ENCODE results near the gene NOL12. TPM values are rescaled to one million over a fixed set of nuclear protein-coding genes. Genes with fewer than 3 reads are reported as not detected.
"Not testable (repeated sequence)": the region's sequence is repeated elsewhere in the genome, so short reads cannot be mapped to it uniquely, and the experiment has no call there.

Gene NOL12
- total RNA-seq, 2 donors from 2014 or later: 21.9 to 26.8 TPM

DNA sequence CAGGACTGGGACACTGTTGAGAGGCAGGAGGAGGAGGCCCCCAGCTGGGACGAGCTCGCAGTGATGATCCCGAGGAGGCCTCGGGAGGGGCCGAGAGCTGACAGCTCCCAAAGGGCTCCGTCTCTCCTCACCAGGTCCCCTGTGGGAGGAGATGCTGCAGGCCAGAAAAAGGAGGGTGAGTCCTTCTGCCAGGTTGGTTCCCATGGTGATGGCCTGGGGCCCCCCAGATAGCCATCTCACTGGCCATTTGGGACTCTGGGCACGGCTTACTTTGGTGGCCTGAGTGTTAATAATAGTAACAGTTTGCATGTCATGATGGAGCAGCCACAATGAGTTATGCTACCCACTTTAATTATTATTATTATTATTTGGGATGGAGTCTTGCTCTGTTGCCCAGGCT, 29.6 kb downstream of the NOL12 start:
- TF ChIP-seq, protein P1, sequence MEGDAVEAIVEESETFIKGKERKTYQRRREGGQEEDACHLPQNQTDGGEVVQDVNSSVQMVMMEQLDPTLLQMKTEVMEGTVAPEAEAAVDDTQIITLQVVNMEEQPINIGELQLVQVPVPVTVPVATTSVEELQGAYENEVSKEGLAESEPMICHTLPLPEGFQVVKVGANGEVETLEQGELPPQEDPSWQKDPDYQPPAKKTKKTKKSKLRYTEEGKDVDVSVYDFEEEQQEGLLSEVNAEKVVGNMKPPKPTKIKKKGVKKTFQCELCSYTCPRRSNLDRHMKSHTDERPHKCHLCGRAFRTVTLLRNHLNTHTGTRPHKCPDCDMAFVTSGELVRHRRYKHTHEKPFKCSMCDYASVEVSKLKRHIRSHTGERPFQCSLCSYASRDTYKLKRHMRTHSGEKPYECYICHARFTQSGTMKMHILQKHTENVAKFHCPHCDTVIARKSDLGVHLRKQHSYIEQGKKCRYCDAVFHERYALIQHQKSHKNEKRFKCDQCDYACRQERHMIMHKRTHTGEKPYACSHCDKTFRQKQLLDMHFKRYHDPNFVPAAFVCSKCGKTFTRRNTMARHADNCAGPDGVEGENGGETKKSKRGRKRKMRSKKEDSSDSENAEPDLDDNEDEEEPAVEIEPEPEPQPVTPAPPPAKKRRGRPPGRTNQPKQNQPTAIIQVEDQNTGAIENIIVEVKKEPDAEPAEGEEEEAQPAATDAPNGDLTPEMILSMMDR (conservative IDR thresholded peaks at IDR 0.05): no peak
- Histone ChIP-seq H3K36me3 (ENCODE audit: control insufficient read depth, insufficient read depth, low read length) (peaks cover 30% of the 10 kb centered on the region), H3K27me3 (ENCODE audit: control insufficient read depth, insufficient read depth, low read length, poor library complexity, severe bottlenecking) (no peaks in the 10 kb centered on the region), H3K27ac (ENCODE audit: low read depth, low read length) (no peak overlapping the region), H3K4me3 (ENCODE audit: low read length) (no peak overlapping the region), H3K4me1 (ENCODE audit: control insufficient read depth, insufficient read depth, low read length) (no peaks in the 10 kb centered on the region), H3K9me3 (ENCODE audit: control insufficient read depth, low read length) (peaks cover 7% of the 10 kb centered on the region), H3K9ac (ENCODE audit: extremely low read depth, low read length, poor library complexity, severe bottlenecking) (no peak overlapping the region)
- peaks cover 58% of the 10 kb centered on the region for H3K36me3 Mint-ChIP-seq (ENCODE audit: low read depth)
- 99% methylated on average over 7 of the region's 7 CpGs; no CpG with 5 or more reads in 1 of the 2 experiments for WGBS, 2 experiments (ENCODE audit: insufficient coverage in 1 of 2, insufficient read length in 1 of 2)
- no peak for DNase-seq
- H3K27ac Mint-ChIP-seq: no peak overlapping the region
- H3K4me1 Mint-ChIP-seq: no peaks in the 10 kb centered on the region
- peaks cover 4% of the 10 kb centered on the region for H3K9me3 Mint-ChIP-seq
- H3K4me3 Mint-ChIP-seq: no peak overlapping the region
- no peaks in the 10 kb centered on the region for H3K27me3 Mint-ChIP-seq (ENCODE audit: insufficient read depth)

DNA sequence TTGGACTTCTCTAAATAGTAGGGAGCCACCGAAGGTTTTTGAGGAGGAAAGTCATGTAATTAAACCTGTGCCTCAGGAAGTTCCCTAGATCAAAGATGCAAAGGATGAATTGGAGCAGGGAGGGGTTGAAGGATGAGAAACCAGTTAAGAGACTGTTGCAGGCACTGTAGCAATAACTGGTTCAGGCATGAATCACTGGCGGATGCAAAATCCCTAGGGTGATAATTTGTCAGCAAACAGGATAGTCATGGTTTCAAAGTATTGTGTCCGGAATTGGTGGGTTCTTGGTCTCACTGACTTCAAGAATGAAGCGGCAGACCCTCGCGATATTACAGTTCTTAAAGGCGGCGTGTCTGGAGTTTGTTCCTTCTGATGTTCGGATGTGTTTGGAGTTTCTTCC, 30.6 kb downstream of the NOL12 start:
- Histone ChIP-seq H3K9me3 (ENCODE audit: control insufficient read depth, low read length) (peaks cover 7% of the 10 kb centered on the region), H3K27ac (ENCODE audit: low read depth, low read length) (no peak overlapping the region), H3K4me1 (ENCODE audit: control insufficient read depth, insufficient read depth, low read length) (no peaks in the 10 kb centered on the region), H3K9ac (ENCODE audit: extremely low read depth, low read length, poor library complexity, severe bottlenecking) (no peak overlapping the region), H3K4me3 (ENCODE audit: low read length) (no peak overlapping the region), H3K27me3 (ENCODE audit: control insufficient read depth, insufficient read depth, low read length, poor library complexity, severe bottlenecking) (no peaks in the 10 kb centered on the region), H3K36me3 (ENCODE audit: control insufficient read depth, insufficient read depth, low read length) (peaks cover 30% of the 10 kb centered on the region)
- H3K4me3 Mint-ChIP-seq: no peak overlapping the region
- H3K36me3 Mint-ChIP-seq (ENCODE audit: low read depth): peaks cover 51% of the 10 kb centered on the region
- DNase-seq: no peak
- TF ChIP-seq, protein P1 (conservative IDR thresholded peaks at IDR 0.05): no peak
- no peaks in the 10 kb centered on the region for H3K27me3 Mint-ChIP-seq (ENCODE audit: insufficient read depth)
- 98 to 100% methylated on average over 5 to 9 of the region's 9 CpGs for WGBS, 2 experiments (ENCODE audit: insufficient coverage in 1 of 2, insufficient read length in 1 of 2)
- peaks cover 4% of the 10 kb centered on the region for H3K9me3 Mint-ChIP-seq
- no peak overlapping the region for H3K27ac Mint-ChIP-seq
- no peaks in the 10 kb centered on the region for H3K4me1 Mint-ChIP-seq

DNA sequence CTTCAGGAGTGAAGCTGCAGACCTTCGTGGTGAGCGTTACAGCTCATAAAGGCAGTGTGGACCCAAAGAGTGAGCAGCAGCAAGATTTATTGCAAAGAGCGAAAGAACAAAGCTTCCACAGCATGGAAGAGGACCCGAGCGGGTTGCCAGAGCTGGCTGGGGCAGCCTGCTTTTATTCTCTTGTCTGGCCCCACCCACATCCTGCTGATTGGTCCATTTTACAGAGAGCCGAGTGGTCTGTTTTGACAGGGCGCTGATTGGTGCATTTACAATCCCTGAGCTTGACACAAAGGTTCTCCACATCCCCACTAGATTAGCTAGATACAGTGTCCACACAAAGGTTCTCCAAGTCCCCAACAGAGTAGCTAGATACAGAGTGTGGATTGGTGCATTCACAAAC, 31.1 kb downstream of the NOL12 start:
- not testable (repeated sequence) for H3K4me3 Mint-ChIP-seq; H3K4me3 ChIP-seq (ENCODE audit: low read length); H3K9me3 ChIP-seq (ENCODE audit: control insufficient read depth, low read length); H3K9ac ChIP-seq (ENCODE audit: extremely low read depth, low read length, poor library complexity, severe bottlenecking); H3K4me1 Mint-ChIP-seq; H3K4me1 ChIP-seq (ENCODE audit: control insufficient read depth, insufficient read depth, low read length); H3K27ac Mint-ChIP-seq; H3K9me3 Mint-ChIP-seq; H3K27me3 Mint-ChIP-seq (ENCODE audit: insufficient read depth); H3K27me3 ChIP-seq (ENCODE audit: control insufficient read depth, insufficient read depth, low read length, poor library complexity, severe bottlenecking); DNase-seq; H3K27ac ChIP-seq (ENCODE audit: low read depth, low read length)
- 96 to 100% methylated on average over 2 to 7 of the region's 7 CpGs for WGBS, 2 experiments (ENCODE audit: insufficient coverage in 1 of 2, insufficient read length in 1 of 2)
- peaks cover 49% of the 10 kb centered on the region for H3K36me3 Mint-ChIP-seq (ENCODE audit: low read depth)
- H3K36me3 ChIP-seq (ENCODE audit: control insufficient read depth, insufficient read depth, low read length): peaks cover 33% of the 10 kb centered on the region

DNA sequence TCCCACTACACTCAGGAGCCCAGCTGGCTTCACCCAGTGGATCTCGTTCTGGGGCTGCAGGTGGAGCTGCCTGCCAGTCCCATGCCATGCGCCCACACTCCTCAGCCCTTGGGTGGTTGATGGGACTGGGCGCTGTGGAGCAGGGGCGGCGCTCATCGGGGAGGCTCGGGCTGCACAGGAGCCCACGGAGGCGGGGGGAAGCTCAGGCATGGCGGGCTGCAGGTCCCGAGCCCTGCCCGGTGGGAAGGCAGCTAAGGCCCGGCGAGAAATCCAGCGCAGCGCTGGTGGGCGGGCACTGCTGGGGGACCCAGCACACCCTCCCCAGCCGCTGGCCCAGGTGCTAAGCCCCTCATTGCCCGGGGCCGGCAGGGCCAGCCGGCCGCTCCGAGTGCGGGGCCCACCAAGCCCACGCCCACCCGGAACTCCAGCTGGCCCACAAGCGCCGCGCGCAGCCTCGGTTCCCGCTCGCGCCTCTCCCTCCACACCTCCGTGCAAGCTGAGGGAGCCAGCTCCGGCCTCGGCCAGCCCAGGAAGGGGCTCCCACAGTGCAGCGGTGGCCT, 31.7 kb downstream of the NOL12 start:
- not testable (repeated sequence) for H3K4me3 Mint-ChIP-seq, DNase-seq
- WGBS, 2 experiments (ENCODE audit: insufficient coverage in 1 of 2, insufficient read length in 1 of 2): 95 to 99% methylated on average over 19 to 38 of the region's 38 CpGs

More for the DNA sequence above, 31.7 kb downstream of the NOL12 start:
- H3K4me1 ChIP-seq (ENCODE audit: control insufficient read depth, insufficient read depth, low read length); H3K27ac Mint-ChIP-seq; H3K9me3 ChIP-seq (ENCODE audit: control insufficient read depth, low read length); H3K4me1 Mint-ChIP-seq; H3K4me3 ChIP-seq (ENCODE audit: low read length); H3K9ac ChIP-seq (ENCODE audit: extremely low read depth, low read length, poor library complexity, severe bottlenecking); H3K27me3 Mint-ChIP-seq (ENCODE audit: insufficient read depth); H3K9me3 Mint-ChIP-seq; H3K27ac ChIP-seq (ENCODE audit: low read depth, low read length); H3K27me3 ChIP-seq (ENCODE audit: control insufficient read depth, insufficient read depth, low read length, poor library complexity, severe bottlenecking): not testable (repeated sequence)
- H3K36me3 ChIP-seq (ENCODE audit: control insufficient read depth, insufficient read depth, low read length): peaks cover 33% of the 10 kb centered on the region
- H3K36me3 Mint-ChIP-seq (ENCODE audit: low read depth): peaks cover 51% of the 10 kb centered on the region
